AG20443 (cell line): ENCODE data around the gene SMURF1.

Experiments used
- DNase-seq: peaks from one replicate; pipeline ENCODE4 v3.0.0; 2012; ENCODE audit warnings: low spot score, mixed read lengths

SMURF1 gene

GRCh38 chr7:99141841-99142726 is 1.8 kb downstream of the SMURF1 start:
- peak; percentile 76 for DNase-seq

DNA sequence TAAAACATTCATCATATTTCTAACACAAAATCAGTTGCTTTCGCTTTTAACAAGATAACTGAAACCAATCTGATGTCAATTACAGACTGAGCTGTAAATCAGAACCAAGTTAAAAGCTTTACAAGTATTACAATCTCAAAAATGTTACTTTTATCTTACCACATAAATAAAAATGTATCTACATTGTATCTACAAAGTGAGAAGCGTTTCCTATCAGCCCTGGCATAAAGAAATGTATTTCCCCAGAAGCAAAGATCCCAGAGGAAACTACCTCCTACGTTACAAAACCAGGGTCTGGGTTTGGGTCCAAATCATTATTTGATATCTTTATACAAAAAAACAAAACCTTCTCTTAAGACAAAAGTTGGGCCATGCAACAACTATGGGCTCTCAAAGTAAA is 2.6 kb downstream of the SMURF1 start:
- DNase-seq = no peak

- DNase-seq = no peak
These were observed 3.1 kb downstream of the SMURF1 start for GRCh38 chr7:99140813-99141212.

- DNase-seq = peak; percentile 25
These were observed 4.9 kb downstream of the SMURF1 start for GRCh38 chr7:99139036-99139435.

DNA sequence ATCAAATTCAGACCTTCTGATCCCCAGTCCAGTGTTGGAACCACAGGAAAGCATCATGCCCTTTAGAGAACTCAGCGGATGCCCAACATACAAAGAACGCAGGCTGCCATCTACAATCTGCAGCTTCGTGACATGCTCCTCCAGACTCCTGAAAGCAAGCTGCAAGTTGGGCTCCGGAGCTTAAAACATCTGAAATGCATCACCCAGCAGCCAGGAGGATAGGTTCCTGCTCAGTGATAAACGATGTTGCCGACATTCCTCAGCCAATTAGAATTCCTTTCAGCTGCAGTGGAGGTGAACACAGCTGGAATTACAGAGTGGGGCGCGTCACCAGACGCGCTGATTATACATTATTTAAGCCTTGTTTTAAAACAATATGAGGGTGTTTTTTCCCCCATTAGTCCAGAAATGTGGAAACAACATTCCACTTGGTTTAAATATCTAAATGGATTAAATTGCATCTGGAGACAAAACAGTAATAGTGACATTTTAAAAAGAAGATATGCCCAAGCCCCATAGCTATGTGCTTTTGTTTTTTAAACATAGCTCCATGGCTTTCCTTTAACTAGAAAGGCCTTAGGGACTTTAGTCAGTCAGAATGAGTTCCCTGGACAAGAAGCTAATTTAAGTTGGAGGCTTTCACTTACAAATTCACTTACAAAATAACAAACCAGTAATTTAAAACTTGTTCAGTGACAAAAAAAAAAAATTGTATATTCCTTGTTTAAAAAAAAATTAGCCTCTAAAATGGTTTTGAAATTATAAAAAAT is 6.3 kb downstream of the SMURF1 start:
- peak; percentile 77 for DNase-seq

- DNase-seq = no peak
These were observed 8.0 kb downstream of the SMURF1 start for GRCh38 chr7:99135938-99136337.

DNA sequence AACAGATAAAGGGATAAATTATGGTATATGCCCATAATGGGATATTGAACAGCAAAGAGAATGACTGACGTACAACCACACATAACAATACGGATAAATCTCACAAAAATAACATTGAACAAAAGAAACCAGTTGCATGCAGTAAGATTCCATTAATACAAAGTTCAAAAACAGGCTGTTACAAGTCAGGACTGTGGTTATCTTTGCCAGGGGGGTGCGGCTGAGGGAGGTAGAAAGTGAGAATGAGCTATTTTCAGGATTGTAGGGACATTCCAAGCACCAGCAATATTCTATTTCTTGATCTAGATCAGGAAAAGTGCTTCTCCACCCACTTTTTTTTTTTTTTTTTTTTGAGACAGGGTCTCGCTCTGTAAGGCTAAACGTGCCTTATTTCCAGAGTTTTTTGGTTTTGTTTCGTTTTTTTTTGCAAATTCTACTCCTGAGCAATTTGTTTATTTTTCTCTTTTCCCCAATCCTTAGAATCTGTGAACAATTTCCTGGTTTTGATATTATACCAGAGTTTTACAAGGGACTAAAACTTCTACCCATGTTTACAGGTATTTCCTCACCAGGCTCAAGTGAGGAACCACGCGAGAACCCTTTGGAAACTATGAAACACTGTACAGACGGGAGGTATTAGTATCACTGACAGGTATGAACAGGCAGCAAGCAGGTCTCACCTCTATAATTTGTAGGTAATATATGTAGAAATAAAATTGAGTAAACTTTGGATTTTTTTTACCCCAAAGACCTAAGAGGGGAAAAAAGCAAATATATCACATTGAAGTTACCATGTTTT is 9.9 kb downstream of the SMURF1 start:
- DNase-seq = no peak

DNA sequence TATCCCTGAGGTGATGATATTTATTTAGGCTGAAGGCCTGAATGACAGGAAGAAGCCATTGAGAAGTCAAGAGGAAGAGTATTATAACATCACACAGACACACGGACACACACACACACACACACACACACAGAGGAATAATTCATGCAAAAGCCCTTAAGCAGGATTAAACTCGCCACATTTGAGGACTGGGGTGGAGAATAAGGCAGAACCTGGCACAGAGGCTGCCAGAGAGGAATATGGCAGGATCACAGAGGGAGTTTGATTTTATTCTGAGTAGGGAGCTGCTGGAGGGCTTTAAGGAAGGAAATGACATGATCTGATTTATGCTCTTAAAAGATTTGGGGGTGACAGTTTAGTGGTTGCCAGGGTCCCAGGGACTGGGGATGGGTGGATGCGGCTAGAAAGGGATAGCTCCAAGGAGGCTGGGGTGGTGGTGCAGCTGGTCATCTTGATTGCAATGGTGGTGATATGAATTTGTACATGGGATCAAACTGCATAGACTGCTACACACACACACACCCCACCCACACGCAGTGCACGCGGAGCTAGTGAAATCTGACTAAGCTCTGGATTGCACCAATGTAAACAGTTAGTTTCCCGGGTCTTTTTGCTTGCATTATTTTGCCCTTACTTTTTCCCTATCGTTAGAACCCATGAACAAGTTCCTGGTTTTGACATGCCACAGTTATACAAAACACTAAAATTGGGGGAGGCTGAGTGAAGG is 11.2 kb downstream of the SMURF1 start:
- DNase-seq = no peak

DNA sequence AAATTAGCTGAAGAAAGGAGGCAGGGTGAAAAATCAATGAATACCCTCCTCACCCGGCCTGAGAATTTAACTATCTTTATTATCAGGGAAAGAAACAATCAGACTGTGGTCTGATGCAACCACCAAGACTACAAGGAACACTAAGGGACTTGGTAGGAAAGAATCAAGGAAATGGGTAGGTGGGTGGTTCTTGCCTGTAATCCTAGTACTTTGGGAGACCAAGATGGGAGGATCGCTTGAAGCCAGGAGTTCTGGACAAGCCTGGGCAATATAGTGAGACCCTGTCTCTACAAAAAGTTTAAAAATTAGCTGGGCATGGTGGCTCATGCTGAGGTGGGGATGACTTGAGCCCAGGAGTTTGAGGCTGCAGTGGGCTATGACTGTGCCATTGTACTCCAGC is 12.6 kb downstream of the SMURF1 start:
- no peak for DNase-seq

DNA sequence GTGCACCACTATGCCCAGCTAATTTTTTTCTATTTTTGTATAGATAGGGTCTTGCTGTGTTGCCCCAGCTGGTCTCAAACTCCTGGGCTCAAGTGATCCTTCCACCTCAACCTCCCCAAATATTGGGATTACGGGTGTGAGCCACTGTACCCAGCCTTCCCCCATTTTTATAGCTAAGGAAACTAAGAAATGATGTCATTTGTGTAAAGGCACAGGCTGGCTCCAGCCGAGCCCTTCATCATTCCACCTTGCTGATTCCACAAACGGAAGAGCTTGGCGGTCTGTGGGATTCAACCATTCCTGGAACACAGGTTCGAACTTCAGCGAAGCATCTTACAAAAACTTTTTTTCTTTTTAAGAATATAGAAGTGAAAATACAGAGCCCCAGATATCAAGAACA is 14.4 kb downstream of the SMURF1 start:
- no peak for DNase-seq

- DNase-seq = no peak
These were observed 14.9 kb downstream of the SMURF1 start for GRCh38 chr7:99129001-99129400.

- no peak for DNase-seq
These were observed 15.6 kb downstream of the SMURF1 start for GRCh38 chr7:99128076-99128950.

DNA sequence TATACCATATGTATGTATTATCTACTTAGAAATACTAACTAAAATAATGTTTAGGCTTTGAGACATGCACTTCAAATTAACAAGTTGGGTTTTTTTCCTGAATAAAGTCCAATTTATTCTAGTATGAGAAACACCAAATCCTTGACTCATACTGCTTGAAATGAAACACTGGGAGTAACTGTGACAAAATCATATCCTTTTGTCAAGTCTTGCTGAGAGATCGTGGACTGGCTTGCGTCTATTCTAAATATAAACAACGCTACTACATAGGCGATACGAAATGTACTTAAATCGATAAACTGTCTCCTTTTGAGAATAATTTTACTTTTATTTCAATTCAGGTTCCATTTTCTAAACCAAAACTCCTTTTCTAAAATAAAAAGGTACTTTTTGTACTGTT is 16.3 kb downstream of the SMURF1 start:
- peak; percentile 35 for DNase-seq

GRCh38 chr7:99126921-99127553 is 16.9 kb downstream of the SMURF1 start:
- DNase-seq = peak; percentile 23

GRCh38 chr7:99125505-99125865 is 18.4 kb downstream of the SMURF1 start:
- no peak for DNase-seq

- DNase-seq = no peak
These were observed 19.0 kb downstream of the SMURF1 start for GRCh38 chr7:99124751-99125504.

DNA sequence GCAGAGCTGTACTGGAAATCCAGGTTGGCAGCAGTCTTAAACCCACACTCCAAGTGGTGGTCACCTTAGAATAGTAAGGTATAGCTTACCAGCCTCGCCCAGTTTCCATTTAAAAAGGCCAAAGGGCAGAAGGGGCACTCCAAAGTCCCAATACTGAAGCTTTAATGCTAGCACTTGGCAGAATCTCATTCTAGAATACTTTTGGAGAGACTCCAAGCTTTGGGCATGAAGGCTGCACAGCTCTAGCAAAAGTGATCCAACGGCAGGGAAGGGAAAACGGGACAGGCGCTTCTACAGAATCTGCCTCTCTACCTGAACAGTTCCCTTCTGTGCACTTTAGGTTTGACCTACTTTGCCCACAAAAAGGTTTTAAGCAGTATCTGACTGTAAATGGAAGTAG is 19.7 kb downstream of the SMURF1 start:
- no peak for DNase-seq

- DNase-seq = no peak
These were observed 20.3 kb downstream of the SMURF1 start for GRCh38 chr7:99123571-99124033.

DNA sequence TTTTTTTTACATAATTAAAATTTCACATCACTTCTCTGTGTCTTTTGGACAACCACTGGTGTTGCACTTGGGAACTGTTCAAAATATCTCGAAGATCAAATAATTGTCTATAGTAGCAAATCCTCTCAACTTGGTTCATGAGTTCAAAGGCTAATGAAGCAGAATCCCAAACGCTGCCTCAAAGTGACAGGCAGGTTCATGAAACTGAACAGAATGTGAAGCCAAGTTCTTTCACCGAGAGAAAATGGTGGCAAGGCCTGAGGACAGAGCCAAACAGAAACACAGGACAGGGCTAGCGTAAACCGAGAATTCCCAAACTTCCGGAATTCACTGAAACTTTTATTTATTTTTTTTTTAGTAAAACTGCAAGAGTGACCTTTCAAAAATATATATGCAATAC is 21.1 kb downstream of the SMURF1 start:
- no peak for DNase-seq
